HFFc6 (cell line): ENCODE results near the gene BACE1-AS. TPM values are rescaled to one million over a fixed set of nuclear protein-coding genes. Genes with fewer than 3 reads are reported as not detected.
"Not testable (repeated sequence)": the region's sequence is repeated elsewhere in the genome, so short reads cannot be mapped to it uniquely, and the experiment has no call there.

ENCODE experiments used
- DNase-seq: peaks from one replicate; pipeline ENCODE4 v3.0.0-alpha.2; 2018
- H3K27ac Mint-ChIP-seq: 2 replicates; pipeline ENCODE4 v1.8.0; 2020; ENCODE audit warnings: mild to moderate bottlenecking, mixed read lengths
- H3K27me3 Mint-ChIP-seq: 2 replicates; pipeline ENCODE4 v1.8.0; 2021; ENCODE audit warnings: mild to moderate bottlenecking, moderate library complexity, mixed read lengths; ENCODE audit not compliant: insufficient read depth
- H3K36me3 Mint-ChIP-seq: 2 replicates; pipeline ENCODE4 v1.8.0; 2021; ENCODE audit warnings: low read depth, mixed read lengths
- H3K4me1 Mint-ChIP-seq: 2 replicates; pipeline ENCODE4 v1.8.0; 2020; ENCODE audit warnings: low read depth, mixed read lengths
- H3K4me3 Mint-ChIP-seq: 2 replicates; pipeline ENCODE4 v1.8.0; 2020; ENCODE audit warnings: mild to moderate bottlenecking, moderate library complexity, mixed read lengths
- H3K9me3 Mint-ChIP-seq: 2 replicates; pipeline ENCODE4 v1.8.0; 2020; ENCODE audit warnings: mild to moderate bottlenecking, mixed read lengths
- CTCF ChIP-seq: fragments of 200-600 bp; sonication (generic); IDR thresholded peaks from 2 replicates; pipeline ENCODE4 v1.5.0; 2021; ENCODE audit warnings: antibody characterized with exemption, mild to moderate bottlenecking
- total RNA-seq, 6 experiments: library from RNA; stranded (reverse); fragmentation: NEBNext Ultra II Directional; extraction: Animal tissue kit (Norgen Biotek cat#: 25700); gene quantifications; 2 replicates in 1 of 6; 3 replicates in 5 of 6; pipeline ENCODE4 v1.2.3, GENCODE V29; 2021

BACE1-AS gene
- total RNA-seq, 6 experiments from 2014 or later, result 4.3 to 6.4 (median 5.7) TPM

GRCh38 chr11:117271208-117271607 is 19.9 kb upstream of the BACE1-AS start:
- H3K9me3 Mint-ChIP-seq, result no peaks in the 10 kb centered on the region
- H3K4me3 Mint-ChIP-seq, result no peak overlapping the region
- H3K27ac Mint-ChIP-seq, result peak overlapping the region; percentile 22; the same call in 1 of the 2 replicates
- H3K4me1 Mint-ChIP-seq, result peaks cover 43% of the 10 kb centered on the region
- peaks cover 3% of the 10 kb centered on the region; the same call in 1 of the 2 replicates for H3K27me3 Mint-ChIP-seq
- no peak for TF ChIP-seq CTCF
- H3K36me3 Mint-ChIP-seq, result peaks cover 39% of the 10 kb centered on the region
- DNase-seq, result no peak

GRCh38 chr11:117272175-117272574 is 19.0 kb upstream of the BACE1-AS start:
- H3K27me3 Mint-ChIP-seq, H3K4me3 Mint-ChIP-seq, DNase-seq, H3K9me3 Mint-ChIP-seq, H3K27ac Mint-ChIP-seq: not testable (repeated sequence)
- peaks cover 33% of the 10 kb centered on the region for H3K36me3 Mint-ChIP-seq
- peaks cover 44% of the 10 kb centered on the region for H3K4me1 Mint-ChIP-seq

- H3K27me3 Mint-ChIP-seq, result peaks cover 3% of the 10 kb centered on the region; the same call in 1 of the 2 replicates
- peak overlapping the region; percentile 78 for H3K27ac Mint-ChIP-seq
- no peaks in the 10 kb centered on the region for H3K9me3 Mint-ChIP-seq
- H3K4me3 Mint-ChIP-seq, result peak overlapping the region; percentile 78
- DNase-seq, result peak; percentile 66
- no peak for TF ChIP-seq CTCF
- H3K36me3 Mint-ChIP-seq, result peaks cover 34% of the 10 kb centered on the region
- peaks cover 42% of the 10 kb centered on the region for H3K4me1 Mint-ChIP-seq
Observed at GRCh38 chr11:117273550-117274289, 17.4 kb upstream of the BACE1-AS start.

- no peak for TF ChIP-seq CTCF
- no peak overlapping the region; the same call in 1 of the 2 replicates for H3K27ac Mint-ChIP-seq
- DNase-seq, result no peak
- peaks cover 40% of the 10 kb centered on the region for H3K36me3 Mint-ChIP-seq
- H3K27me3 Mint-ChIP-seq, result peaks cover 3% of the 10 kb centered on the region; the same call in 1 of the 2 replicates
- H3K4me3 Mint-ChIP-seq, result no peak overlapping the region
- no peaks in the 10 kb centered on the region for H3K9me3 Mint-ChIP-seq
- H3K4me1 Mint-ChIP-seq, result peaks cover 66% of the 10 kb centered on the region
Observed at GRCh38 chr11:117278347-117278746, 12.8 kb upstream of the BACE1-AS start.

GRCh38 chr11:117279711-117280376 is 11.3 kb upstream of the BACE1-AS start:
- H3K4me1 Mint-ChIP-seq, result peaks cover 55% of the 10 kb centered on the region
- DNase-seq, result no peak
- H3K4me3 Mint-ChIP-seq, result no peak overlapping the region
- no peaks in the 10 kb centered on the region for H3K9me3 Mint-ChIP-seq
- no peak for TF ChIP-seq CTCF
- no peaks in the 10 kb centered on the region; the same call in 1 of the 2 replicates for H3K27me3 Mint-ChIP-seq
- peak overlapping the region; percentile 23; the same call in 1 of the 2 replicates for H3K27ac Mint-ChIP-seq
- peaks cover 43% of the 10 kb centered on the region for H3K36me3 Mint-ChIP-seq

- peak overlapping the region; percentile 77 for H3K4me3 Mint-ChIP-seq
Observed at GRCh38 chr11:117281159-117281558, 10.0 kb upstream of the BACE1-AS start.

More at GRCh38 chr11:117281159-117281558, 10.0 kb upstream of the BACE1-AS start:
- Mint-ChIP-seq H3K27me3 (no peaks in the 10 kb centered on the region; the same call in 1 of the 2 replicates), H3K36me3 (peaks cover 46% of the 10 kb centered on the region), H3K4me1 (peaks cover 42% of the 10 kb centered on the region), H3K27ac (peak overlapping the region; percentile 86), H3K9me3 (no peaks in the 10 kb centered on the region)
- DNase-seq, result peak; percentile 98
- no peak for TF ChIP-seq CTCF
